T-helper 17 cell (primary cell): ENCODE results near the gene CCDC57. TPM values are rescaled to one million over a fixed set of nuclear protein-coding genes. Genes with fewer than 3 reads are reported as not detected.

Experiments used
- ATAC-seq: fragments of 150-1000 bp; cut with Tn5 transposase; 2 replicates; pipeline ENCODE4 v1.10.0; 2021; ENCODE audit warnings: mild to moderate bottlenecking, moderate library complexity
- DNase-seq, 3 donors: peaks; one replicate each; pipeline versions ENCODE4 v3.0.0 to v3.0.0-alpha.2; 2020 to 2021
- H3K9me3 ChIP-seq: one replicate; pipeline ENCODE4 v1.7.0; 2013; ENCODE audit warnings: low read length, mild to moderate bottlenecking; ENCODE audit not compliant: control insufficient read depth, poor library complexity, severe bottlenecking
- H3K27ac Mint-ChIP-seq: one replicate; pipeline ENCODE4 v1.8.0; 2022; ENCODE audit warnings: mild to moderate bottlenecking, moderate library complexity, mixed read lengths
- H3K27me3 Mint-ChIP-seq: one replicate; pipeline ENCODE4 v1.8.0; 2022; ENCODE audit warnings: mixed read lengths
- H3K36me3 Mint-ChIP-seq: one replicate; pipeline ENCODE4 v1.8.0; 2022; ENCODE audit warnings: low read depth, mixed read lengths
- H3K4me1 Mint-ChIP-seq: one replicate; pipeline ENCODE4 v1.8.0; 2022; ENCODE audit warnings: mild to moderate bottlenecking, mixed read lengths
- H3K4me3 Mint-ChIP-seq: one replicate; pipeline ENCODE4 v1.8.0; 2022; ENCODE audit warnings: mild to moderate bottlenecking, moderate library complexity, mixed read lengths
- total RNA-seq, 4 donors: library from RNA in 2 of 4; stranded (reverse) in 2 of 4; gene quantifications; one replicate each; pipeline ENCODE4 v1.2.3 and lab custom pipeline; 2022 to 2026

Gene CCDC57
- total RNA-seq, 2 donors from 2014 or later = 79.1 to 89.0 TPM

GRCh38 chr17:82228842-82229697 lies 16.4 kb upstream of the CCDC57 start, which contains the start of gene SLC16A3:
Gene SLC16A3, plus strand, starts transcription at chr17:82229042. Its CDS starts 6,967 bp downstream, at chr17:82236009.
- peak; percentile 69 for ATAC-seq
- Mint-ChIP-seq H3K27ac (peak within 1 kb of the TSS; percentile 88), H3K4me3 (peak within 1 kb of the TSS; percentile 86), H3K4me1 (peaks cover 10% of the 10 kb centered on the region), H3K27me3 (no peaks in the 10 kb centered on the region), H3K36me3 (no peaks in the 10 kb centered on the region)
- peak; percentile 58 to 69 (median 66) for DNase-seq
- no peaks in the 10 kb centered on the region for H3K9me3 ChIP-seq

- Mint-ChIP-seq H3K27me3 (no peaks in the 10 kb centered on the region), H3K36me3 (no peaks in the 10 kb centered on the region), H3K4me3 (peak overlapping the region; percentile 84), H3K4me1 (peaks cover 10% of the 10 kb centered on the region), H3K27ac (peak overlapping the region; percentile 88)
- H3K9me3 ChIP-seq = no peaks in the 10 kb centered on the region
- DNase-seq (peak; percentile 52 to 54 (median 53)), ATAC-seq (peak; percentile 69)
These were observed 15.7 kb upstream of the CCDC57 start for GRCh38 chr17:82228278-82228841.

- ATAC-seq (peak; percentile 12), DNase-seq (no peak)
- Mint-ChIP-seq H3K36me3 (no peaks in the 10 kb centered on the region), H3K4me3 (peak overlapping the region; percentile 84), H3K27me3 (no peaks in the 10 kb centered on the region), H3K27ac (peak overlapping the region; percentile 88), H3K4me1 (peaks cover 10% of the 10 kb centered on the region)
- H3K9me3 ChIP-seq = no peaks in the 10 kb centered on the region
These were observed 15.1 kb upstream of the CCDC57 start for GRCh38 chr17:82227629-82228277.

GRCh38 chr17:82226809-82227628 lies 14.4 kb upstream of the CCDC57 start:
- ATAC-seq = no peak
- Mint-ChIP-seq H3K27me3 (no peaks in the 10 kb centered on the region), H3K4me3 (peak overlapping the region; percentile 84), H3K27ac (peak overlapping the region; percentile 88), H3K36me3 (no peaks in the 10 kb centered on the region), H3K4me1 (peaks cover 10% of the 10 kb centered on the region)
- DNase-seq = no peak
- no peaks in the 10 kb centered on the region for H3K9me3 ChIP-seq

GRCh38 chr17:82226146-82226808 lies 13.6 kb upstream of the CCDC57 start:
- H3K27ac Mint-ChIP-seq = peak overlapping the region; percentile 88
- peaks cover 13% of the 10 kb centered on the region for H3K4me1 Mint-ChIP-seq
- H3K4me3 Mint-ChIP-seq = no peak overlapping the region
- DNase-seq (no peak), ATAC-seq (no peak)
- H3K36me3 Mint-ChIP-seq = no peaks in the 10 kb centered on the region
- H3K27me3 Mint-ChIP-seq = no peaks in the 10 kb centered on the region
- no peaks in the 10 kb centered on the region for H3K9me3 ChIP-seq

GRCh38 chr17:82225368-82226029 lies 12.9 kb upstream of the CCDC57 start:
- no peak for ATAC-seq
- Mint-ChIP-seq H3K27me3 (no peaks in the 10 kb centered on the region), H3K4me3 (peak overlapping the region; percentile 28), H3K36me3 (no peaks in the 10 kb centered on the region), H3K4me1 (peaks cover 14% of the 10 kb centered on the region), H3K27ac (peak overlapping the region; percentile 88)
- H3K9me3 ChIP-seq = no peaks in the 10 kb centered on the region
- no peak for DNase-seq

GRCh38 chr17:82224666-82225065 lies 12.0 kb upstream of the CCDC57 start:
- ATAC-seq (no peak), DNase-seq (no peak)
- H3K27me3 Mint-ChIP-seq = no peaks in the 10 kb centered on the region
- no peak overlapping the region for H3K27ac Mint-ChIP-seq
- H3K9me3 ChIP-seq = no peaks in the 10 kb centered on the region
- H3K4me3 Mint-ChIP-seq = no peak overlapping the region
- peaks cover 10% of the 10 kb centered on the region for H3K4me1 Mint-ChIP-seq
- H3K36me3 Mint-ChIP-seq = no peaks in the 10 kb centered on the region

GRCh38 chr17:82223517-82223916 lies 10.9 kb upstream of the CCDC57 start:
- Mint-ChIP-seq H3K27me3 (no peaks in the 10 kb centered on the region), H3K4me3 (peak overlapping the region; percentile 41), H3K4me1 (peaks cover 10% of the 10 kb centered on the region), H3K36me3 (no peaks in the 10 kb centered on the region), H3K27ac (no peak overlapping the region)
- H3K9me3 ChIP-seq = no peaks in the 10 kb centered on the region
- DNase-seq (no peak), ATAC-seq (no peak)

- H3K36me3 Mint-ChIP-seq = no peaks in the 10 kb centered on the region
- peaks cover 7% of the 10 kb centered on the region for H3K4me1 Mint-ChIP-seq
- DNase-seq (no peak), ATAC-seq (no peak)
- H3K27me3 Mint-ChIP-seq = no peaks in the 10 kb centered on the region
- no peak overlapping the region for H3K4me3 Mint-ChIP-seq
- H3K9me3 ChIP-seq = no peaks in the 10 kb centered on the region
- H3K27ac Mint-ChIP-seq = no peak overlapping the region
These were observed 10.2 kb upstream of the CCDC57 start for GRCh38 chr17:82222816-82223215.

- no peak for DNase-seq
- ATAC-seq = no peak
- Mint-ChIP-seq H3K27ac (no peak overlapping the region), H3K4me1 (peaks cover 8% of the 10 kb centered on the region), H3K36me3 (no peaks in the 10 kb centered on the region), H3K27me3 (no peaks in the 10 kb centered on the region), H3K4me3 (no peak overlapping the region)
- no peaks in the 10 kb centered on the region for H3K9me3 ChIP-seq
These were observed 8.8 kb upstream of the CCDC57 start for GRCh38 chr17:82221341-82221902.

- Mint-ChIP-seq H3K27me3 (no peaks in the 10 kb centered on the region), H3K27ac (no peak overlapping the region), H3K4me3 (no peak overlapping the region), H3K4me1 (peaks cover 15% of the 10 kb centered on the region), H3K36me3 (no peaks in the 10 kb centered on the region)
- no peak for DNase-seq
- no peak for ATAC-seq
- no peaks in the 10 kb centered on the region for H3K9me3 ChIP-seq
These were observed 7.4 kb upstream of the CCDC57 start for GRCh38 chr17:82219753-82220709.
